ENCODE measurements around the gene ASPRV1.

ASPRV1 gene

GRCh38 chr2:69948032-69948962 is 13.1 kb downstream of the ASPRV1 start:
- H3K27ac ChIP-seq: no peak overlapping the region
- TF ChIP-seq ZFX (IDR thresholded peaks at IDR 0.05) (no peak), CTCF (conservative IDR thresholded peaks at IDR 0.05) (no peak)

GRCh38 chr2:69947325-69947931 is 14.0 kb downstream of the ASPRV1 start:
- TF ChIP-seq ZFX (IDR thresholded peaks at IDR 0.05) (no peak), CTCF (conservative IDR thresholded peaks at IDR 0.05) (no peak)
- H3K27ac ChIP-seq: no peak overlapping the region

- no peak overlapping the region for H3K27ac ChIP-seq
These were observed 14.8 kb downstream of the ASPRV1 start for GRCh38 chr2:69946351-69947324.

GRCh38 chr2:69945941-69946340 is 15.5 kb downstream of the ASPRV1 start:
- TF ChIP-seq ZFX (IDR thresholded peaks at IDR 0.05): no peak
- no peak for TF ChIP-seq CTCF (conservative IDR thresholded peaks at IDR 0.05)
- no peak overlapping the region for H3K27ac ChIP-seq

More at GRCh38 chr2:69946351-69947324, 14.8 kb downstream of the ASPRV1 start:
- no peak for TF ChIP-seq CTCF (conservative IDR thresholded peaks at IDR 0.05)
- no peak for TF ChIP-seq ZFX (IDR thresholded peaks at IDR 0.05)

- no peak overlapping the region for H3K27ac ChIP-seq
- TF ChIP-seq CTCF (conservative IDR thresholded peaks at IDR 0.05): no peak
- no peak for TF ChIP-seq ZFX (IDR thresholded peaks at IDR 0.05)
These were observed 16.0 kb downstream of the ASPRV1 start for GRCh38 chr2:69945441-69945840.

GRCh38 chr2:69944756-69945155 is 16.7 kb downstream of the ASPRV1 start:
- TF ChIP-seq ZFX (IDR thresholded peaks at IDR 0.05): no peak
- TF ChIP-seq CTCF (conservative IDR thresholded peaks at IDR 0.05): no peak
- no peak overlapping the region for H3K27ac ChIP-seq

All from C4-2B (cell line).